KOPT-K1 (cell line): ENCODE data around the gene ARHGAP9.
A peak's percentile ranks its signal among the peaks of the same experiment; 100 is the strongest.
"Not testable (repeated sequence)": the region's sequence is repeated elsewhere in the genome, so short reads cannot be mapped to it uniquely, and the experiment has no call there.

Experiments used
- H3K27ac ChIP-seq: fragments of 200-600 bp; sonication (generic); 2 replicates; pipeline ENCODE4 v1.5.1; 2016; ENCODE audit warnings: antibody characterized with exemption, mild to moderate bottlenecking, low read depth, low read length; ENCODE audit not compliant: poor library complexity, severe bottlenecking
- H3K36me3 ChIP-seq: fragments of 200-600 bp; sonication (generic); 2 replicates; pipeline ENCODE4 v1.5.1; 2017; ENCODE audit warnings: antibody characterized with exemption, mild to moderate bottlenecking, low read length, moderate library complexity; ENCODE audit not compliant: insufficient read depth
- H3K9me3 ChIP-seq: fragments of 200-600 bp; sonication (generic); 2 replicates; pipeline ENCODE4 v1.5.1; 2017; ENCODE audit warnings: antibody characterized with exemption, low read length, mild to moderate bottlenecking; ENCODE audit not compliant: insufficient read depth, poor library complexity, severe bottlenecking

ARHGAP9 gene

GRCh38 chr12:57520053-57520818 is 40.6 kb upstream of the ARHGAP9 start, which contains the start of gene DDIT3:
Gene DDIT3, minus strand, starts transcription at chr12:57520514. Its CDS starts 3,108 bp downstream, at chr12:57517406.
- Histone ChIP-seq H3K27ac (peak within 1 kb of the TSS; percentile 96), H3K36me3 (peaks cover 58% of the 10 kb centered on the region), H3K9me3 (no peaks in the 10 kb centered on the region)

DNA sequence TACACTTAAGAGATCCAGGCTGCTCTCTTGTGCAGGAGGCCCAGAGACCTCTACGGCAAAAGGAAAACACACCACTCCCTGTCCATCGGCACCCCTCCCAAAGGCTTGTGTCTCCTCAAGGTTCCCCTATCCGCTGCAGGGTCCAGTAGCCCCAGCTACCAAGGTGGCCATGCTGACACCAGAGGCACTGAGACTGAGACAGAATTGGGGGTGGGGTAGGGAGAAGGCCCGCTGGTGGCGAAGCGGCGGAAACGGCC is 40.1 kb upstream of the ARHGAP9 start:
- Histone ChIP-seq H3K27ac (peak overlapping the region; percentile 78), H3K9me3 (no peaks in the 10 kb centered on the region), H3K36me3 (peaks cover 58% of the 10 kb centered on the region)

- Histone ChIP-seq H3K36me3 (peaks cover 58% of the 10 kb centered on the region), H3K9me3 (no peaks in the 10 kb centered on the region)
Observed at GRCh38 chr12:57518920-57519795, 39.5 kb upstream of the ARHGAP9 start.

GRCh38 chr12:57518176-57518919 is 38.7 kb upstream of the ARHGAP9 start:
- H3K36me3 ChIP-seq = peaks cover 63% of the 10 kb centered on the region
- no peaks in the 10 kb centered on the region for H3K9me3 ChIP-seq
- H3K27ac ChIP-seq = no peak overlapping the region

More at GRCh38 chr12:57518920-57519795, 39.5 kb upstream of the ARHGAP9 start:
- H3K27ac ChIP-seq = peak overlapping the region; percentile 78

GRCh38 chr12:57517718-57518117 is 38.1 kb upstream of the ARHGAP9 start:
- peaks cover 70% of the 10 kb centered on the region for H3K36me3 ChIP-seq
- H3K9me3 ChIP-seq, H3K27ac ChIP-seq: not testable (repeated sequence)

DNA sequence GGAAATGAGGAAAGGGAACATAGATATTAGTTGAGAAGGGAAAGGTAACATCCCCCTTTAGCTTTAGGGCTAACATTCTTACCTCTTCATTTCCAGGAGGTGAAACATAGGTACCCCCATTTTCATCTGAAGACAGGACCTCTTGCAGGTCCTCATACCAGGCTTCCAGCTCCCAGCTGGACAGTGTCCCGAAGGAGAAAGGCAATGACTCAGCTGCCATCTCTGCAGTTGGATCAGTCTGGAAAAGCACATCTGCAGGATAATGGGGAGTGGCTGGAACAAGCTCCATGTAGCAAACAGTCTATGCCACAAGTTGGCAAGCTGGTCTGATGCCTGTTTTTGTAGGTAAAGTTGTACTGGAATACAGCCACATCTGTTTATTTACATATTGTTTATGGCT is 37.5 kb upstream of the ARHGAP9 start:
- Histone ChIP-seq H3K9me3 (no peaks in the 10 kb centered on the region), H3K27ac (no peak overlapping the region), H3K36me3 (peaks cover 75% of the 10 kb centered on the region)

DNA sequence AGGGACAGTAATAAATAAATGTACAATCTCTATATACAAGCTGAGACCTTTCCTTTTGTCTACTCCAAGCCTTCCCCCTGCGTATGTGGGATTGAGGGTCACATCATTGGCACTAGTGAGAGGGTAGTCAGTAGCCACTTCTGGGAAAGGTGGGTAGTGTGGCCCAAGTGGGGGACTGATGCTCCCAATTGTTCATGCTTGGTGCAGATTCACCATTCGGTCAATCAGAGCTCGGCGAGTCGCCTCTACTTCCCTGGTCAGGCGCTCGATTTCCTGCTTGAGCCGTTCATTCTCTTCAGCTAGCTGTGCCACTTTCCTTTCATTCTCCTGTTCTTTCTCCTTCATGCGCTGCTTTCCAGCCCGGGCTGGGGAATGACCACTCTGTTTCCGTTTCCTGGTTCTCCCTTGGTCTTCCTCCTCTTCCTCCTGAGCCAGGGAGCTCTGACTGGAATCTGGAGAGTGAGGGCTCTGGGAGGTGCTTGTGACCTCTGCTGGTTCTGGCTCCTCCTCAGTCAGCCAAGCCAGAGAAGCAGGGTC is 37.0 kb upstream of the ARHGAP9 start:
- peaks cover 80% of the 10 kb centered on the region for H3K36me3 ChIP-seq
- H3K27ac ChIP-seq = no peak overlapping the region

GRCh38 chr12:57515934-57516541 is 36.4 kb upstream of the ARHGAP9 start:
- Histone ChIP-seq H3K9me3 (no peaks in the 10 kb centered on the region), H3K36me3 (peaks cover 86% of the 10 kb centered on the region), H3K27ac (no peak overlapping the region)

More for the DNA sequence above, 37.0 kb upstream of the ARHGAP9 start:
- no peaks in the 10 kb centered on the region for H3K9me3 ChIP-seq

DNA sequence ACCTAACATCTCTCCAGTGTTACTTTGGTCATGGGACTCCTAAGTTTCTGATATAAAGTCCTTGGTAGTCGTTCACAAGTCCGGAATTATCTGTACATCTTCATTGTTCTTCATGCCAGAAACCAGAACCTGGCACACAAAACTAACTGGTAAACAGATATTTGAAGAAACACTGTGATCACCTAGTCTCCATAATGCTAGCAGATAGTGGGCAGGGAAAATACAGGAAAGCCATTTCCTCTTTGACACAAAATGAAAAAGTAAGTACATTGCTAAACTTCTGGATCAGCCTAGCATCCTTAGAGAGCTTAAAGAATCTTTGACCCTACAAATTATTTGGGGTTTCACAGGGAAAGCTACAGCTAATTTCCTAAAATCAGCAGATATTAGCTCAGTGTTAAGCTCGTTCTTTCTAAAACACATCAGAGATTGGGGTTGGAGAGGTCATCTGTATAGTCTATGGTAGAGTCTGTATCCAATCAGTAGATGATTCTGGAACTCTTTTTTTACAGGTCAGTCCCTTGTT is 35.8 kb upstream of the ARHGAP9 start:
- Histone ChIP-seq H3K27ac (no peak overlapping the region), H3K9me3 (no peaks in the 10 kb centered on the region)

GRCh38 chr12:57514720-57515407 is 35.2 kb upstream of the ARHGAP9 start:
- H3K9me3 ChIP-seq = no peaks in the 10 kb centered on the region
- peaks cover 98% of the 10 kb centered on the region for H3K36me3 ChIP-seq
- no peak overlapping the region for H3K27ac ChIP-seq

More for the DNA sequence above, 35.8 kb upstream of the ARHGAP9 start:
- H3K36me3 ChIP-seq = peaks cover 91% of the 10 kb centered on the region

DNA sequence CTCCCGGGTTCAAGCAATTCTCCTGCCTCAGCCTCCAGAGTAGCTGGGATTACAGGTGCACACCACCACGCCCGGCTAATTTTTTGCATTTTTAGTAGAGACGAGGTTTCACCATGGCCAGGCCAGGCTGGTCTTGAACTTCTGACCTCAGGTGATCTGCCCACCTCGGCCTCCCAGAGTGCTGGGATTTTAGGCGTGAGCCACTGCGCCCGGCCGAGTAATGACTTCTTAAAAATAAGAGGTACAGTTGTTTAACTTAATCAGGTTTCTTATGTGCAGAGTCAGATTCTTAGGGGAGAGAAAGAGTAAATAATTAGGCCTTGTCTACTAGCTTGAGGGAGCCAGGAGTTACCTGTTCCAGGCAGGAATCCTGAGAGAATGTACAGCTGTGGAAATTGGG is 34.6 kb upstream of the ARHGAP9 start:
- H3K36me3 ChIP-seq = peaks cover 99% of the 10 kb centered on the region
- not testable (repeated sequence) for H3K27ac ChIP-seq, H3K9me3 ChIP-seq

GRCh38 chr12:57513677-57514076 is 34.0 kb upstream of the ARHGAP9 start:
- not testable (repeated sequence) for H3K9me3 ChIP-seq, H3K27ac ChIP-seq
- peaks cover 99% of the 10 kb centered on the region for H3K36me3 ChIP-seq

GRCh38 chr12:57513266-57513665 is 33.6 kb upstream of the ARHGAP9 start:
- Histone ChIP-seq H3K27ac (no peak overlapping the region), H3K9me3 (no peaks in the 10 kb centered on the region), H3K36me3 (peaks cover 99% of the 10 kb centered on the region)

- Histone ChIP-seq H3K9me3 (no peaks in the 10 kb centered on the region), H3K36me3 (peaks cover 93% of the 10 kb centered on the region), H3K27ac (no peak overlapping the region)
Observed at GRCh38 chr12:57512665-57513064, 33.0 kb upstream of the ARHGAP9 start.
